ENCODE results near the gene PDE4B.
"Not testable (repeated sequence)": the region's sequence is repeated elsewhere in the genome, so short reads cannot be mapped to it uniquely, and the experiment has no call there.

Gene PDE4B

GRCh38 chr1:66401244-66401643 lies 608.5 kb downstream of the PDE4B start:
- DNase-seq (ENCODE audit: low read depth): no peak
- no peak for TF ChIP-seq CTCF (IDR thresholded peaks at IDR 0.05; ENCODE audit: control insufficient read depth, extremely low read depth, insufficient read depth)
- H3K4me3 ChIP-seq (ENCODE audit: low read depth, low read length): no peak overlapping the region

GRCh38 chr1:66402194-66402593 lies 609.5 kb downstream of the PDE4B start:
- no peak for TF ChIP-seq CTCF (IDR thresholded peaks at IDR 0.05; ENCODE audit: control insufficient read depth, extremely low read depth, insufficient read depth)
- H3K4me3 ChIP-seq (ENCODE audit: low read depth, low read length): no peak overlapping the region
- no peak for DNase-seq (ENCODE audit: low read depth)

- DNase-seq (ENCODE audit: low read depth): no peak
- H3K4me3 ChIP-seq (ENCODE audit: low read depth, low read length): no peak overlapping the region
- TF ChIP-seq CTCF (IDR thresholded peaks at IDR 0.05; ENCODE audit: control insufficient read depth, extremely low read depth, insufficient read depth): no peak
These were observed 610.5 kb downstream of the PDE4B start for GRCh38 chr1:66403007-66403731.

- DNase-seq (ENCODE audit: low read depth): no peak
- no peak overlapping the region for H3K4me3 ChIP-seq (ENCODE audit: low read depth, low read length)
- TF ChIP-seq CTCF (IDR thresholded peaks at IDR 0.05; ENCODE audit: control insufficient read depth, extremely low read depth, insufficient read depth): no peak
These were observed 612.4 kb downstream of the PDE4B start for GRCh38 chr1:66405061-66405460.

GRCh38 chr1:66411449-66411848 lies 618.8 kb downstream of the PDE4B start:
- not testable (repeated sequence) for DNase-seq (ENCODE audit: low read depth); H3K4me3 ChIP-seq (ENCODE audit: low read depth, low read length)

GRCh38 chr1:66412704-66413103 lies 620.0 kb downstream of the PDE4B start:
- no peak for DNase-seq (ENCODE audit: low read depth)
- no peak for TF ChIP-seq CTCF (IDR thresholded peaks at IDR 0.05; ENCODE audit: control insufficient read depth, extremely low read depth, insufficient read depth)
- H3K4me3 ChIP-seq (ENCODE audit: low read depth, low read length): no peak overlapping the region

GRCh38 chr1:66413136-66413837 lies 620.6 kb downstream of the PDE4B start:
- no peak overlapping the region for H3K4me3 ChIP-seq (ENCODE audit: low read depth, low read length)
- TF ChIP-seq CTCF (IDR thresholded peaks at IDR 0.05; ENCODE audit: control insufficient read depth, extremely low read depth, insufficient read depth): no peak
- no peak for DNase-seq (ENCODE audit: low read depth)

Measured in LNCaP clone FGC (cell line).